Putamen (tissue), 1 donor: ENCODE results near the gene PCDHB4.
"Not testable (repeated sequence)": the region's sequence is repeated elsewhere in the genome, so short reads cannot be mapped to it uniquely, and the experiment has no call there.

Experiments
- DNase-seq: peaks from one replicate; pipeline ENCODE4 v3.0.0-alpha.2; 2016; ENCODE audit warnings: low spot score

PCDHB4 gene

GRCh38 chr5:141121563-141121962 lies at the start of gene PCDHB4:
Gene PCDHB4 (plus strand): TSS chr5:141121818. CDS start chr5:141121999, 181 bp downstream.
- DNase-seq = no peak

- DNase-seq = no peak
Observed at GRCh38 chr5:141077826-141078225, 43.8 kb upstream of the PCDHB4 start.

GRCh38 chr5:141082228-141082627 lies 39.4 kb upstream of the PCDHB4 start:
- DNase-seq = no peak

- peak; percentile 52 for DNase-seq
Observed at GRCh38 chr5:141084487-141084989, 37.1 kb upstream of the PCDHB4 start.

GRCh38 chr5:141094481-141095262 lies 26.9 kb upstream of the PCDHB4 start, which contains the start of gene PCDHB2:
Gene PCDHB2 (plus strand): TSS chr5:141094615. CDS start chr5:141094791, 176 bp downstream.
- peak; percentile 33 for DNase-seq

- no peak for DNase-seq
Observed at GRCh38 chr5:141095263-141095641, 26.4 kb upstream of the PCDHB4 start.

- not testable (repeated sequence) for DNase-seq
Observed at GRCh38 chr5:141096181-141096580, 25.4 kb upstream of the PCDHB4 start.

GRCh38 chr5:141096586-141096985 lies 25.0 kb upstream of the PCDHB4 start:
- not testable (repeated sequence) for DNase-seq

GRCh38 chr5:141100243-141100805 lies 21.3 kb upstream of the PCDHB4 start, which contains the start of gene PCDHB3:
Gene PCDHB3 (plus strand): TSS chr5:141100473. CDS start chr5:141100650, 177 bp downstream.
- DNase-seq = no peak

- no peak for DNase-seq
Observed at GRCh38 chr5:141101059-141101458, 20.6 kb upstream of the PCDHB4 start.

GRCh38 chr5:141102070-141102469 lies 19.5 kb upstream of the PCDHB4 start:
- DNase-seq = not testable (repeated sequence)

GRCh38 chr5:141102471-141102870 lies 19.1 kb upstream of the PCDHB4 start:
- not testable (repeated sequence) for DNase-seq

- DNase-seq = no peak
Observed at GRCh38 chr5:141105350-141105749, 16.3 kb upstream of the PCDHB4 start.

- no peak for DNase-seq
Observed at GRCh38 chr5:141119250-141119649, 2.4 kb upstream of the PCDHB4 start.

GRCh38 chr5:141121985-141122384 lies 367 bp downstream of the PCDHB4 start:
- DNase-seq = no peak

GRCh38 chr5:141123396-141124135 lies 1.9 kb downstream of the PCDHB4 start:
- not testable (repeated sequence) for DNase-seq

- no peak for DNase-seq
Observed at GRCh38 chr5:141127305-141127704, 5.7 kb downstream of the PCDHB4 start.

- no peak for DNase-seq
Observed at GRCh38 chr5:141135030-141135717, 13.6 kb downstream of the PCDHB4 start, which contains the start of gene PCDHB5. Gene PCDHB5 (plus strand): TSS chr5:141135206. CDS start chr5:141135435, 229 bp downstream.

- no peak for DNase-seq
Observed at GRCh38 chr5:141135718-141136266, 14.2 kb downstream of the PCDHB4 start.

GRCh38 chr5:141137346-141137745 lies 15.7 kb downstream of the PCDHB4 start:
- DNase-seq = not testable (repeated sequence)

- no peak for DNase-seq
Observed at GRCh38 chr5:141149812-141150211, 28.2 kb downstream of the PCDHB4 start, which contains the start of gene PCDHB6. Gene PCDHB6 (plus strand): TSS chr5:141150057. CDS start chr5:141150258, 201 bp downstream.
